Endodermal cell (in vitro differentiated cells): ENCODE data around the gene HTATIP2. TPM values are rescaled to one million over a fixed set of nuclear protein-coding genes. Genes with fewer than 3 reads are reported as not detected.

Experiments used
- DNase-seq: peaks from one replicate; pipeline ENCODE4 v3.0.0-alpha.2; 2017
- H3K27ac ChIP-seq: 2 replicates; pipeline ENCODE4 v1.5.1; 2013; ENCODE audit warnings: mild to moderate bottlenecking, low read depth, low read length, moderate library complexity
- H3K27me3 ChIP-seq: 2 replicates; pipeline ENCODE4 v1.6.1; 2013; ENCODE audit warnings: mild to moderate bottlenecking, low read length, moderate library complexity; ENCODE audit not compliant: insufficient read depth, control insufficient read depth, poor library complexity, severe bottlenecking
- H3K36me3 ChIP-seq: 2 replicates; pipeline ENCODE4 v1.7.0; 2013; ENCODE audit warnings: mild to moderate bottlenecking, low read length, moderate library complexity; ENCODE audit not compliant: control insufficient read depth, insufficient read depth
- H3K4me1 ChIP-seq: one replicate; pipeline ENCODE4 v1.7.0; 2013; ENCODE audit warnings: low read length; ENCODE audit not compliant: control insufficient read depth, insufficient read depth
- H3K4me3 ChIP-seq: 2 replicates; pipeline ENCODE4 v1.5.1; 2013; ENCODE audit warnings: mild to moderate bottlenecking, low read length, moderate library complexity
- H3K9ac ChIP-seq: 2 replicates; pipeline ENCODE4 v1.6.1; 2013; ENCODE audit warnings: mild to moderate bottlenecking, low read length, moderate library complexity; ENCODE audit not compliant: poor library complexity, severe bottlenecking; ENCODE audit errors: extremely low read depth
- H3K9me3 ChIP-seq: 2 replicates; pipeline ENCODE4 v1.6.1; 2013; ENCODE audit warnings: mild to moderate bottlenecking, low read length, moderate library complexity; ENCODE audit not compliant: control insufficient read depth
- H3K27ac Mint-ChIP-seq: 2 replicates; pipeline ENCODE4 v1.8.0; 2020; ENCODE audit warnings: mixed read lengths
- H3K27me3 Mint-ChIP-seq: 2 replicates; pipeline ENCODE4 v1.8.0; 2021; ENCODE audit warnings: mild to moderate bottlenecking, mixed read lengths; ENCODE audit not compliant: insufficient read depth
- H3K36me3 Mint-ChIP-seq: 2 replicates; pipeline ENCODE4 v1.8.0; 2020; ENCODE audit warnings: low read depth, mixed read lengths
- H3K4me1 Mint-ChIP-seq: 2 replicates; pipeline ENCODE4 v1.8.0; 2020; ENCODE audit warnings: mixed read lengths
- H3K4me3 Mint-ChIP-seq: 2 replicates; pipeline ENCODE4 v1.8.0; 2020; ENCODE audit warnings: mild to moderate bottlenecking, moderate library complexity, mixed read lengths
- H3K9me3 Mint-ChIP-seq: 2 replicates; pipeline ENCODE4 v1.8.0; 2020; ENCODE audit warnings: mild to moderate bottlenecking, mixed read lengths
- CTCF ChIP-seq: fragments of 200-600 bp; sonication (generic); conservative IDR thresholded peaks from 2 replicates; pipeline ENCODE4 v1.5.0; 2021; ENCODE audit warnings: antibody characterized with exemption, mild to moderate bottlenecking
- WGBS, 2 experiments: methylation state at CpG; one replicate each; pipeline versions ENCODE4 v1.1.5 to v1.1.7; 2013; ENCODE audit warnings: missing lambda C conversion rate in 2 of 2, mixed read lengths in 1 of 2; ENCODE audit not compliant: insufficient coverage in 1 of 2, insufficient read length in 1 of 2; 5-methylcytosine and 5-hydroxymethylcytosine counted together
- total RNA-seq, 2 donors: library from RNA; stranded (reverse); fragmentation: NEBNext Ultra II Directional in 1 of 2; extraction: Animal tissue kit (Norgen Biotek cat#: 25700) in 1 of 2; gene quantifications; 2 replicates in 1 of 2; 3 replicates in 1 of 2; pipeline ENCODE4 v1.2.1, GENCODE V29; 2021

Gene HTATIP2
- total RNA-seq, 2 donors from 2014 or later, result 52.5 to 66.6 TPM

GRCh38 chr11:20369826-20370225 is 6.3 kb downstream of the HTATIP2 start:
- Mint-ChIP-seq H3K27me3 (peaks cover 2% of the 10 kb centered on the region), H3K4me1 (peaks cover 30% of the 10 kb centered on the region), H3K4me3 (no peak overlapping the region), H3K36me3 (peaks cover 31% of the 10 kb centered on the region), H3K9me3 (no peaks in the 10 kb centered on the region), H3K27ac (no peak overlapping the region)
- no peak overlapping the region for H3K9ac ChIP-seq
- H3K4me3 ChIP-seq, result no peak overlapping the region
- DNase-seq, result no peak
- H3K36me3 ChIP-seq, result no peaks in the 10 kb centered on the region
- no peak overlapping the region for H3K27ac ChIP-seq
- TF ChIP-seq CTCF, result no peak
- H3K9me3 ChIP-seq, result no peaks in the 10 kb centered on the region
- H3K4me1 ChIP-seq, result peaks cover 5% of the 10 kb centered on the region
- H3K27me3 ChIP-seq, result no peaks in the 10 kb centered on the region

GRCh38 chr11:20372081-20372626 is 8.6 kb downstream of the HTATIP2 start:
- Histone ChIP-seq H3K4me3 (no peak overlapping the region), H3K9ac (no peak overlapping the region), H3K4me1 (peaks cover 5% of the 10 kb centered on the region), H3K27ac (no peak overlapping the region), H3K9me3 (no peaks in the 10 kb centered on the region), H3K36me3 (no peaks in the 10 kb centered on the region), H3K27me3 (no peaks in the 10 kb centered on the region)
- H3K27me3 Mint-ChIP-seq, result no peaks in the 10 kb centered on the region
- peaks cover 33% of the 10 kb centered on the region for H3K36me3 Mint-ChIP-seq
- no peak overlapping the region for H3K27ac Mint-ChIP-seq
- H3K4me3 Mint-ChIP-seq, result no peak overlapping the region
- 83 to 88% methylated on average over 5 of the region's 5 CpGs for WGBS, 2 experiments
- no peaks in the 10 kb centered on the region for H3K9me3 Mint-ChIP-seq
- peaks cover 24% of the 10 kb centered on the region for H3K4me1 Mint-ChIP-seq
- no peak for DNase-seq
- TF ChIP-seq CTCF, result no peak

GRCh38 chr11:20373147-20373546 is 9.6 kb downstream of the HTATIP2 start:
- no peak overlapping the region for H3K27ac Mint-ChIP-seq
- Histone ChIP-seq H3K4me1 (peaks cover 3% of the 10 kb centered on the region), H3K9me3 (no peaks in the 10 kb centered on the region), H3K27me3 (no peaks in the 10 kb centered on the region), H3K9ac (no peak overlapping the region), H3K36me3 (no peaks in the 10 kb centered on the region), H3K4me3 (no peak overlapping the region), H3K27ac (no peak overlapping the region)
- peaks cover 19% of the 10 kb centered on the region for H3K4me1 Mint-ChIP-seq
- DNase-seq, result no peak
- H3K27me3 Mint-ChIP-seq, result no peaks in the 10 kb centered on the region
- no peak for TF ChIP-seq CTCF
- H3K4me3 Mint-ChIP-seq, result no peak overlapping the region
- 94 to 95% methylated on average over 8 to 13 of the region's 13 CpGs for WGBS, 2 experiments
- H3K36me3 Mint-ChIP-seq, result peaks cover 38% of the 10 kb centered on the region
- no peaks in the 10 kb centered on the region for H3K9me3 Mint-ChIP-seq
